GM12892 (cell line): ENCODE results near the gene RAVER2.

Experiments
- POLR2A ChIP-seq: IDR thresholded peaks from 2 replicates; pipeline ENCODE4 v1.6.1; 2011; ENCODE audit warnings: low read depth, low read length, control low read depth
- POLR2AphosphoS5 ChIP-seq: IDR thresholded peaks from 2 replicates; pipeline ENCODE4 v1.6.1; 2011; ENCODE audit warnings: low read depth, low read length, control low read depth

- no peak for TF ChIP-seq POLR2AphosphoS5
- TF ChIP-seq POLR2A: no peak
These were observed 95.0 kb downstream of the RAVER2 start for GRCh38 chr1:64839732-64840405.
